HG03442 (cell line): ENCODE measurements around the gene GPN2.
A peak's percentile ranks its signal among the peaks of the same experiment; 100 is the strongest.
"Not testable (repeated sequence)": the region's sequence is repeated elsewhere in the genome, so short reads cannot be mapped to it uniquely, and the experiment has no call there.

Source experiments
- ATAC-seq: cut with Tn5 transposase; IDR thresholded peaks from one replicate; pipeline ENCODE4 v1.9.1; 2021; ENCODE audit warnings: mild to moderate bottlenecking, moderate library complexity; ENCODE audit not compliant: unreplicated experiment

Gene GPN2

GRCh38 chr1:26861286-26861701, 28.8 kb downstream of the GPN2 start:
- no peak for ATAC-seq

DNA sequence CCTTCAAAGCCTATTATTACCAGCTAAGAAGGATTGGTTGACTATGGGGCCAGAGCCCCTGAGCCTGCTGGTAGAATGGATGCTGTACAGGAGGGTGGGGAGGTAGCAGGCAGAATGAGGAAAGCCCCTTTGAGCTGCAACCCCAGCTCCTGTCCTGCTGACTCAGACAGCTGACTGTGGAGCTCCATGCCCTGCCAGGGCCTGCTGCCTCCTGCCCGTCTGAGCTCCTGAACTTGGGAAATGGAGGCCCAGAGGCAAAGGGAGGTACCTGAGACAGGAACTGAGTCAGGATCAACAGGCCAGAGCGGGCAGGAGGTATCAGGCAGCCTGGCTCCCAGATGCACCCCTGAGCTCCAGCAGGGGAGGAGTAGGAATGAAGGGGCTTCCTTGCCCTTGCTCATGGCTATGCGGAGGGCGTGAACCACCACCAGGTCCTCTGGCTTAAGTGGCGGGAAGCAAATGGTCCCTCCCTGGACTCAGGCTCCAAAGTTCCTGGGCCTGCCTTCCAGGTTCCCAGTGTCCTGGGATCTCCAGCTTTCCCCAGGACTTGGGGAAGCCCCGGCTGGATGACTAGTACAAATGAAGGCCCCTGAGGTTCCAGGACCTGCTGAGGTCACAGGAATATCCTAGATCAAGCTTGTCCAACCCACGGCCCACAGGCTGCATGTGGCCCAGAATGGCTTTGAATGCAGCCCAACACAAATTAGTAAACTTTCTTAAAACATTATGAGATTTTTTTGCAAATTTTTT, 31.0 kb downstream of the GPN2 start:
- no peak for ATAC-seq

DNA sequence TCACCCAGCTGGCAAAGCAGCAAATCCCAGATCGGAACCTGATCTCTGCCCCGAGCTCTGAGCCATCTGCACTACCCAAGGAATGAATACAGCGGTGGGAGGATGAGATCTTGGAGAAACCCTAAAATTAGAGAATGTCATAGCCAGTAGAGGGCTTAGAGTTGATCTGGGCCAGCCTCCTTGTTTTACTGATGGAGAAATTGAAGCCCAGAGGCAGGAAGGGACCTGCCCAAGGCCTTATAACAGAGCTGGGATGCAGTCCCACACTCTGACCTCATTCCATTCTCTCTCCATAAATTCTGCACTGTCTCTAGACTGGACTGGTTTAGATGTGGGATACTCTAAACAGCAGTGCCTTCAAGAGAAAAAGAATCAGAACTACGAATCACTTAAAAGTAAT, 31.9 kb downstream of the GPN2 start:
- ATAC-seq = no peak

- ATAC-seq = no peak
These were observed 32.5 kb downstream of the GPN2 start for GRCh38 chr1:26857473-26858060.

GRCh38 chr1:26856604-26857469, 33.2 kb downstream of the GPN2 start:
- ATAC-seq = no peak

GRCh38 chr1:26856181-26856580, 33.9 kb downstream of the GPN2 start:
- no peak for ATAC-seq

DNA sequence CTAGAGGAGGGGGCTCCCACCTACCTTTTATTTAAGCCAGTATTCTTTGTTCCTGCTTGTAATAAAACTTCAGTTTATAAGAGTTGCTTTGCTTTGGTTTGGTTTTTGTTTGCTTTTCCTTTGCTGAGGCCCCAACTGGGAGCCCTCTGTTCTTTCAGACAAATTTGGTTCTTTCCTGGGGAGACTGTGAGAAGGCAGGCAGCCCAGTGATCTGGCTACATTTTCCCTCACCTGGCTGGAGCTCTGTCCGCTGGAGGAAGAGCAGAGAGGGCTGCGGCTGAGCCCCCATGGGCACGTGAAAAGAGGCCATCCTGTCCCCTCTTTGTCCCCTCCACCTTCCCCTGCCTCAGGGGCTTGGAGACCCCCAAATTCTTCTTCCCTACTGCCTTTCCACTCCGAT, 34.4 kb downstream of the GPN2 start:
- ATAC-seq = no peak

DNA sequence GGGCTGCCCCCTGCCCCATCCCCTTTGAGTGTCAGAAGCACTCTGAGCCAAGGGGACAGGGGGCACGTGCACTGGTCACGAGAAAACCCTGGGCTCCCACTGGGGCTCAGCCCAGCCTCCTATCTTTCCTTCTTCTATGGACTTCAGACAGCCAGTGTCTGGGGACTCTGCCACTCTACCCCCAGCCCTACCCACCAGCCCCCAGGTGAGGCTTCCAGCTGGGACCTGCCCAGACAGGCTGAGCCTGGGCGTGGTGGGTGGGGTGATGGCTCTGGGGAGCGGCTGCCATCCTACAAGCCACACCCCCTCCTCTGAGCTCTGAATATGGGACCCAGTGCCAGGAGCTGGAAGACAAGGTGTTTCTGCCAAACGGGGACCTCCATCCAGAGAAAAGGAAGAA, 35.2 kb downstream of the GPN2 start:
- ATAC-seq = no peak

DNA sequence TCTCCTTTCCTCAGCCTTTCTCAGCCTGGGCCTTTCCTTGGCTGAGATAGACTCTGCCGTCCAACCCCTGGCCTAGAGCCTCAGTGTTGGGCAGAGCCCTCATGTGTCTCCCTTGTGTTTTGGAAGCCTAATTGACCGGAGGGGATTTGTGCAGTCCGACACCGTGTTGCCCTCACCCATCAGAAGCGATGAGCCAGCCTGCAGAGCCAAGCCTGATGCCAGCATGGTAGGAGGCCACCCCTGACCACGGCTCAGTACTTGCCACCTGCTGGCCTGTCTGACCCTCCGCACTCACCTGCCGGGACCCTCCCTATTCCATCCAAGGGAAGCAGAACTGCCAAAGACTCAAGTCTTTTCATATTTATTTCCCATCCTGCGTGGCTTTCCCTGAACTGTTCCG, 36.5 kb downstream of the GPN2 start:
- no peak for ATAC-seq

GRCh38 chr1:26853156-26853555, 36.9 kb downstream of the GPN2 start:
- no peak for ATAC-seq

- no peak for ATAC-seq
These were observed 37.4 kb downstream of the GPN2 start for GRCh38 chr1:26852701-26853100.

GRCh38 chr1:26851106-26851684, 38.9 kb downstream of the GPN2 start:
- no peak for ATAC-seq

- no peak for ATAC-seq
These were observed 40.9 kb downstream of the GPN2 start for GRCh38 chr1:26848941-26849774.

DNA sequence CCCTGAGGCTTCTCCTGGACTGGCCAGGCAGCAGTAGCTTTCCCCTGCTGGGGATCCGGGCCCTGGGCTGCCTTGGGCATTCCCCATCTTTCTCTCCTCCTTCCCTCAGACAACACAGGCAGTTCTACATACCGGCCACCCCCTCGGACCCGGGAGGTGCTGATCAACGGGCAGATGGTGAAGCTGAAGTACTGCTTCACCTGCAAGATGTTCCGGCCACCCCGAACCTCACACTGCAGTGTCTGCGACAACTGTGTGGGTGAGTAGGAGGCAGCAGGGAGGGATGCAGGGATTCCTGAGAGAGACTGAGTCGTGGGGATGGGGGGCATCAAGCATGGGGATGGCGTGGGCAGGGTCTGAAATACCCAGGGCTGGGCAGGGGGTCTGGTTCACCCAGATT, 41.6 kb downstream of the GPN2 start:
- no peak for ATAC-seq

DNA sequence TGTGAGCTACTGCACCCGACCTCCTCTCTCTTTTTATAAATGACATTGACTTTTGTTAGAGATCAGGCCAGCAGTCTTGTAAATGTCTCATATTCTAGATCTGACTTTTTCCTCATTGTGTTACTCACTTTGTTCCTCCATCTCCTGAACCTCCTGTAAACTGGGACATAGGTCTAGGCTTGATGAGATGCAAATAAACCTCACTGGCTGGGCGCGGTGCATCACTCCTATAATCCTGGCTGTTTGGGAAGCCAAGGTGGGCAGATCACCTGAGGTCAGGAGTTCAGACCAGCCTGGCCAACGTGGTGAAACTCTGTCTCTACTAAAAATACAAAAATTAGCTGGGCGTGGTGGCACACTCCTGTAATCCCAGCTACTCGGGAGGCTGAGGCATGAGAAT, 42.3 kb downstream of the GPN2 start:
- ATAC-seq = not testable (repeated sequence)

DNA sequence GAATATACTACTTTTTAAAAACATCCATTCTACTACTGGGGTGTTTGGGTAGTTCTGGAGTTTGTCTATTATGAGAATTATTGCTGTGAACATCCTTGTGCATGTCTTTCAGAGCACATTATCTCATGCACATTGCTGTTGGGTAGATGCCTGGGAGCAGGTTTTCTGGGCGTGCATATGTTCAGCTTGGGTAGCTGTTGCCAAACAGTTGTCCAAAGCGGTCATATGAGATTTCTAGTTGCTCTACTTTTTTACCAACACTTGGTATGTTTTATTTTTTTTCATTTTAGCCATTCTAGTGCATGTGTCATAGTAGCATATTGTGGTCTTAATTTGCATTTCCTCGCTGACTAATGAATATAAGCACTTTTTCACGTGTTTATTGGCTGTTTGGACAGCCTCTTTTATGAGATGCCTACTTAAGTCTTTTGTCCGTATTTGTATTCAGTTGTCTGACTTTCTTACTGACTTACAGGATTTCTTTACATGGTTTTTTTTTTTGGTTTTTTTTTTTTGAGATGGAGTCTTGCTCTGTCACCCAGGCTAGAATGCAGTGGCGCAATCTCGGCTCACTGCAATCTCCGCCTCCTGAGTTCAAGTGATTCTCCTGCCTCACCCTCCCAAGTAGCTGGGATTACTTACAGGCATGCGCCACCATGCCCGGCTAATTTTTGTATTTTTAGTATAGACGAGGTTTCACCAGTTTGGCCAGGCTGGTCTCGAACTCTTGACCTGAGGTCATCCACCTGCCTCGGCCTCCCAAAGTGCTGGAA, 45.5 kb downstream of the GPN2 start:
- ATAC-seq = no peak

DNA sequence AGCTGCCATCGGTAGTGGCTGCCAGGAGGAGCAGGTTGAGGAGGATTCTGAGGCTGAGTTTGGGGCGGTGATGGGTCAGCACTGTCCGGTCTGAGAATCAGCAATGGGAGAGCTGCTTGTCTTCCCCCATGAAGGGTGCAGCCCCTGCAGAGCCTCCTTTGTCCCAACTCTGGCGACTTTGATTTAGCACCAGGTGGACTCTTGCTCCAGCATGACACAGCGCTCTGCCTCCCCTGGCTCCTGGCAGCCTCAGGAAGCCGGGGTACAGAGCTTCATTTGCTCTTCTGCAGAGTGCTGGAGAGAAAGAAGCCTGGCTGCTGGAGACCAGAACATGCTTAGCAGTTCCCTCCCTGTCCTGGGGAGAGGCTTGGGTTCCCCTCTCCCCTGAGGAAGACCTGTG, 50.3 kb downstream of the GPN2 start:
- ATAC-seq = no peak

DNA sequence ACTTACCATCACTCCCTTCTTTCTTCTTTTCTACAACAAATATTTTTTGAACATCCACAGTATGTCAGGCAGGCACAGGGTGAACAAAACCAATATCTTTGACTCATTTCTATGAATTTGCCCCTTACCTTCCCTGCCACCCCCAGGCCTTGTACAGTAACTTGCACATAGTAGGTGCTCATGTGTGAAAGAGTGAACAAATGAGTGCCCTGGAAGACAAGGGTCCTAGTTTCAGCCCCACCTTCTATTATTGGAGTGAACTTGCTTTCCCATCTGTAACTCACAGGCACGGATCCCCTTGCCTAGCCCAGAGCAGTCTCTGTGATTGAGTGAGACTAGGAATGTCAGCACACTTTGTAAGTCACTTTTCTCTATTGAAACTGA, 50.8 kb downstream of the GPN2 start:
- no peak for ATAC-seq

DNA sequence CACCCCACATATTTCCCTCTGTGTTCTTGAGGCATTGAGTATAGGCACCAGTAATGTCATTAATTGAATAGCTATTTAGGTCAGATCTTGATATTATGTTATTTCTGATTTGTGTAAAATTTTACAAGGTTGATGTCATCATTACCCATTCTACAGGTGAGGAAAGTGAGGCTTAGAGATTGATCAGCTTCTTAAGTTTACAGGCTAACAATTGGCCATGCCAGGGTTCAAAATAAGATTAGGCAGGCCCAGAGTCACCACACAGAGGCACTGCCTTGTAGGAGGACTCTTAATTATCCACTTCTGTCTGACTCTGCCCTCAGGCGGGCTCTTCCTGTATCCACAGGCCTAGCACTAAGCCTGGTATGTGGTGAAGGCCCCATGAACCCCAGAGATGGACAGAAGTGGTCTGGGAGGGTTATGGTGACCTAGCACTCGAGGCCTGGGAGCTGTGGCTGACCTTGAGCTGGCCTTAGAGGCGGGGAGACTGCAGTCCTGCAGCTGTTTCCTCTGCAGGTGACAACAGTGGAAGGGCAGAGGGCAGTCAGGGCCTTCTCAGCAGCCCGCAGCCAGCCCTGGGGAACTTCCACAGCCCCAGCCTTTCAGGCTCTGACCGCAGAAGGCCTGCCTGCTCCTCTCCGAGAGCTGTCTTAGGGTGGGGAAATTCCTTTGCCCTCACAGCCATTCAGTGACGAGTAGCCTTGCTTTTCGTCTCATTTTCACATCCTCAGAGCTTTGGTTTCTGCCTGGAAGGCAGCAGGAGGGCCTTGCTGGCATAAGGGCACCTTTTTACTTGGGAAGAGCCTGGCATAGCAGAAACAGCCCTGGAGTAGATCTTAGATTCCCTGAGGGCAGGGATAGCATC, 51.4 kb downstream of the GPN2 start:
- ATAC-seq = peak; percentile 91
